ENCODE measurements around the gene CLASP1. TPM values are rescaled to one million over a fixed set of nuclear protein-coding genes. Genes with fewer than 3 reads are reported as not detected.

Gene CLASP1
- total and polyA plus RNA-seq, 2 of the 8 experiments (the other 6 are each of a cell fraction or from before 2014, with no cell fraction given): 7.3 to 53.9 TPM

- H3K79me2 ChIP-seq (ENCODE audit: control insufficient read depth in 1 of 2, insufficient read depth in 2 of 2, low read length in 2 of 2): peaks cover 3 to 16% of the 10 kb centered on the region in 2 experiments; a peak in 2 of 4 replicates
- TF ChIP-seq SP4 (IDR thresholded peaks at IDR 0.05; ENCODE audit: low read length) (no peak), HDAC6 (IDR thresholded peaks at IDR 0.05; ENCODE audit: low read depth, low read length) (no peak), E2F6 (IDR thresholded peaks at IDR 0.05) (no peak), TCF12 (IDR thresholded peaks at IDR 0.05; ENCODE audit: low read depth, low read length) (no peak), BCL11A (IDR thresholded peaks at IDR 0.05; ENCODE audit: low read depth in 2 of 2, low read length in 2 of 2) (no peak), GABPA (IDR thresholded peaks at IDR 0.05; ENCODE audit: borderline replicate concordance, insufficient read depth, low read length) (no peak), SAP30 (IDR thresholded peaks at IDR 0.05; ENCODE audit: insufficient read depth, insufficient replicate concordance, low read length) (no peak)
- H3K23me2 ChIP-seq (ENCODE audit: low read depth, low read length): no peaks in the 10 kb centered on the region
- no peak overlapping the region for H3K4me3 ChIP-seq (ENCODE audit: extremely low read depth in 1 of 4, insufficient read depth in 2 of 4, low read depth in 3 of 4, low read length in 4 of 4)
- ChIA-PET POLR2A (ENCODE audit: partially characterized antibody) (no interaction called here), CTCF (ENCODE audit: partially characterized antibody) (interaction anchor here (0.9 to 1.3 kb wide), 3 partner anchors 15 to 24 kb away, joined by 4 to 5 read pairs (median 4); partner anchors contain the start of gene RNU4ATAC)
- H3K27ac ChIP-seq (ENCODE audit: low read depth, low read length): no peak overlapping the region
- H3K79me1 ChIP-seq (ENCODE audit: low read depth, low read length): peaks cover 3% of the 10 kb centered on the region; the same call in 1 of the 2 replicates
- no peak overlapping the region for H4K5ac ChIP-seq (ENCODE audit: insufficient read length, low read depth, low read length)
- H3K4me2 ChIP-seq (ENCODE audit: insufficient read depth in 1 of 2, low read depth in 2 of 2, low read length in 2 of 2): no peak overlapping the region
- DNase-seq (ENCODE audit: low read depth in 1 of 2, low spot score in 2 of 2) (no peak), FAIRE-seq (no peak)
- H2BK15ac ChIP-seq (ENCODE audit: low read length): no peak overlapping the region
- no peak overlapping the region for H2BK120ac ChIP-seq (replicated peaks; ENCODE audit: low read depth, low read length)
- H2BK5ac ChIP-seq (ENCODE audit: low read depth, low read length): no peak overlapping the region
- H3K56ac ChIP-seq (replicated peaks; ENCODE audit: insufficient read length, low read depth, low read length): no peak overlapping the region
- peaks cover 2% of the 10 kb centered on the region in 2 experiments for H4K20me1 ChIP-seq (replicated peaks in 1 of 2; ENCODE audit: control insufficient read depth in 1 of 2, insufficient read depth in 2 of 2, low read length in 2 of 2)
- no peak overlapping the region for H2AK5ac ChIP-seq (ENCODE audit: low read depth, low read length)
- peaks cover 0 to 14% (median 10%) of the 10 kb centered on the region in 4 experiments; a peak in 5 of 8 replicates for H3K36me3 ChIP-seq (ENCODE audit: control insufficient read depth in 2 of 4, insufficient read depth in 4 of 4, low read length in 3 of 4)
- H3K4me1 ChIP-seq (replicated peaks in 1 of 4; ENCODE audit: control insufficient read depth in 3 of 4, insufficient read depth in 4 of 4, low read length in 3 of 4): peaks cover 0 to 2% (median under 1%) of the 10 kb centered on the region in 4 experiments; a peak in 2 of 7 replicates
- H2BK12ac ChIP-seq (ENCODE audit: low read depth, low read length): no peak overlapping the region
- 0 out of 2 replicates have a peak overlapping the region, but pooled peaks have one; percentile 7 for H4K8ac ChIP-seq (ENCODE audit: extremely low read depth, insufficient read depth, low read length)
- no peak overlapping the region for H3K18ac ChIP-seq (ENCODE audit: extremely low read depth, low read length)
- no peaks in the 10 kb centered on the region for H3K27me3 ChIP-seq (replicated peaks in 1 of 4; ENCODE audit: control insufficient read depth in 3 of 4, extremely low read depth in 1 of 4, insufficient read depth in 3 of 4, low read length in 3 of 4)
- no peak overlapping the region for H2AFZ ChIP-seq (ENCODE audit: low read length)
- H3K9me3 ChIP-seq (ENCODE audit: insufficient read depth in 2 of 2, low read depth in 1 of 2, low read length in 1 of 2): no peaks in the 10 kb centered on the region
- H2BK20ac ChIP-seq (ENCODE audit: low read length): no peak overlapping the region
- no peak overlapping the region for H3K14ac ChIP-seq (ENCODE audit: insufficient read length)
- no peak overlapping the region for H3K4ac ChIP-seq (replicated peaks; ENCODE audit: insufficient read length, low read depth, low read length)
- no peak overlapping the region for H4K91ac ChIP-seq (replicated peaks; ENCODE audit: insufficient read length, low read length)
- H3K23ac ChIP-seq (ENCODE audit: insufficient read length): no peak overlapping the region
- no peak overlapping the region for H3K9ac ChIP-seq (replicated peaks in 1 of 4; ENCODE audit: extremely low read depth in 1 of 4, low read depth in 3 of 4, low read length in 3 of 4)
- WGBS, 2 experiments (ENCODE audit: extremely low coverage in 1 of 2, insufficient coverage in 1 of 2, insufficient read length in 1 of 2, insufficient replicate concordance in 2 of 2, low coverage in 1 of 2, low lambda C conversion rate in 2 of 2, missing lambda C conversion rate in 1 of 2): 94% methylated on average over 1 of the region's 1 CpG; no CpG with 5 or more reads in 1 of the 2 experiments
These were observed 142.6 kb downstream of the CLASP1 start for GRCh38 chr2:121506621-121507020.

All from H1 (cell line).